HG02852 (cell line): ENCODE data around the gene PRSS22.

Experiments used
- ATAC-seq: cut with Tn5 transposase; IDR thresholded peaks from one replicate; pipeline ENCODE4 v1.9.1; 2021; ENCODE audit warnings: mild to moderate bottlenecking, moderate library complexity; ENCODE audit not compliant: unreplicated experiment

PRSS22 gene

GRCh38 chr16:2829501-2830354, 28.2 kb downstream of the PRSS22 start, which contains the start of gene ZG16B:
TSS of gene ZG16B (plus strand) at chr16:2830303. CDS start at chr16:2830442, 139 bp downstream.
- ATAC-seq, result no peak

- ATAC-seq, result no peak
Observed at GRCh38 chr16:2828876-2829430, 29.0 kb downstream of the PRSS22 start.

GRCh38 chr16:2828521-2828840, 29.5 kb downstream of the PRSS22 start:
- ATAC-seq, result no peak

- ATAC-seq, result no peak
Observed at GRCh38 chr16:2827831-2828520, 30.0 kb downstream of the PRSS22 start.

- ATAC-seq, result no peak
Observed at GRCh38 chr16:2827374-2827791, 30.6 kb downstream of the PRSS22 start.

- ATAC-seq, result no peak
Observed at GRCh38 chr16:2826591-2827373, 31.2 kb downstream of the PRSS22 start.

- ATAC-seq, result no peak
Observed at GRCh38 chr16:2825906-2826305, 32.1 kb downstream of the PRSS22 start.

- no peak for ATAC-seq
Observed at GRCh38 chr16:2825049-2825742, 32.8 kb downstream of the PRSS22 start.

- no peak for ATAC-seq
Observed at GRCh38 chr16:2824626-2825025, 33.3 kb downstream of the PRSS22 start.

- ATAC-seq, result no peak
Observed at GRCh38 chr16:2822496-2822895, 35.5 kb downstream of the PRSS22 start.

GRCh38 chr16:2822158-2822495, 35.8 kb downstream of the PRSS22 start:
- ATAC-seq, result no peak

- no peak for ATAC-seq
Observed at GRCh38 chr16:2821487-2822157, 36.3 kb downstream of the PRSS22 start.

- no peak for ATAC-seq
Observed at GRCh38 chr16:2820836-2821486, 37.0 kb downstream of the PRSS22 start.

GRCh38 chr16:2819939-2820835, 37.8 kb downstream of the PRSS22 start:
- no peak for ATAC-seq

- no peak for ATAC-seq
Observed at GRCh38 chr16:2819179-2819938, 38.6 kb downstream of the PRSS22 start.

- no peak for ATAC-seq
Observed at GRCh38 chr16:2818272-2818876, 39.6 kb downstream of the PRSS22 start.
